GM12801 (cell line): Measurements from ENCODE around the gene CTBP2.

Experiments used
- TF ChIP-seq, protein P1 (sequence below): IDR thresholded peaks from one replicate; pipeline ENCODE4 v1.5.1; 2011; ENCODE audit warnings: control low read depth; ENCODE audit not compliant: insufficient read length; ENCODE audit errors: extremely low read depth

The CTBP2 gene

DNA sequence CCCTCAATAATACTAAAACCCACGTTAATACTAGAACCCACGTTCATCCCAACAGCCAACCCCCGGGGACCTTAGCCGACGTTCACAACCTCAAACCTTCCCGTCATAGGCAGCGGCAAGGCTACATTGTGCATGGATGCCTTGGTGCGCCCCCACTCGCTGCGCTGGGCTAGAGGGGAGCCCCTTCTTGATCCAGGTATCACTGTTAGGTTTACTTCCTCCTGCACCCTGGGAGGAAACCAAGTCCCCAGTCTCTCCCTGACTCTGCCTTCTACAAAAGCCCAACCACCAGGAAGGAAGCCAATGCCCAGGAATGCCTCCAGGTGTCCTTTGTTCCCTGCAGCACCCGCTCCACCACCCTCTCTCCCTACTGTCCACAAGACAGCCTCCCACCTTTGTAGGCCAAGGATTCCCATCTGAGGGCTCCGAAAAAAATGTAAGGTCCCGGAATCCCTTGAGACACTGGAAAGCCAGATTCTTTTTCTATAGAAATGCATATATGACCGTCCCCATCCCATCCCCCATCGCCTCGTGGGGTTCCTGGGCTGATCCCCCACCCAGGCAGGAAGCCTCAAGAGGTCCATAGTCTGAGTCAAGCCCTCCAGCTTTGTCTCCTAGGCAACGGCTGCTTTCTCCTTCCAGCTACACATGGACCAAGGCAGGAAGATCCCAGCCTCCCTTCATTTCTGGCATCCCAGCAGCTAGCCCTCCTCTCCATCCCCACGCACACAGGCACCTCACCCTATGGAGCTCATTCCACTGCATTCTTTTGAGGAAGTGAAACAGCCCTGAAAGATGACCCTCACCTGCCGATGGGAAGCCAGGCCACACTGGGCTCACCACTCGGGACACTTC is 25.2 kb downstream of the CTBP2 start:
- TF ChIP-seq, protein P1, sequence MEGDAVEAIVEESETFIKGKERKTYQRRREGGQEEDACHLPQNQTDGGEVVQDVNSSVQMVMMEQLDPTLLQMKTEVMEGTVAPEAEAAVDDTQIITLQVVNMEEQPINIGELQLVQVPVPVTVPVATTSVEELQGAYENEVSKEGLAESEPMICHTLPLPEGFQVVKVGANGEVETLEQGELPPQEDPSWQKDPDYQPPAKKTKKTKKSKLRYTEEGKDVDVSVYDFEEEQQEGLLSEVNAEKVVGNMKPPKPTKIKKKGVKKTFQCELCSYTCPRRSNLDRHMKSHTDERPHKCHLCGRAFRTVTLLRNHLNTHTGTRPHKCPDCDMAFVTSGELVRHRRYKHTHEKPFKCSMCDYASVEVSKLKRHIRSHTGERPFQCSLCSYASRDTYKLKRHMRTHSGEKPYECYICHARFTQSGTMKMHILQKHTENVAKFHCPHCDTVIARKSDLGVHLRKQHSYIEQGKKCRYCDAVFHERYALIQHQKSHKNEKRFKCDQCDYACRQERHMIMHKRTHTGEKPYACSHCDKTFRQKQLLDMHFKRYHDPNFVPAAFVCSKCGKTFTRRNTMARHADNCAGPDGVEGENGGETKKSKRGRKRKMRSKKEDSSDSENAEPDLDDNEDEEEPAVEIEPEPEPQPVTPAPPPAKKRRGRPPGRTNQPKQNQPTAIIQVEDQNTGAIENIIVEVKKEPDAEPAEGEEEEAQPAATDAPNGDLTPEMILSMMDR: no peak

DNA sequence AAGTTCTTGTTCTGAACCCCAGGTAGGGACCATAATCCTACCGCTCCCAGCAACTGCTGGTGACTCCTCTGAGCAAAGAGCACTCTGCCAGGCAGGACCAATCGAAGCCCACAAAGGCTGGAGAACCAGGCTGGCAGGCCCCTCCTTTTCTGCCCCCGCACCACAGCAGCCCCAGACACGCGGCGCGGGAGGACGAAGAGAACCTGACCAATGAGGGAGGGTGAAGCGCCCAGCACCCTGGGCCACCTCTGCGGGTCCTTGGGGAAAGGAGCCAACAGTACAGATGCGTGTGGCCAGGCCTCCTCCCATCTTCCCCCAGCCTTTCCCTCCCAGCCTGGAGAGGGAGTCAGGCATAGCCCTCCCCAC is 25.9 kb downstream of the CTBP2 start:
- TF ChIP-seq, protein P1: no peak

DNA sequence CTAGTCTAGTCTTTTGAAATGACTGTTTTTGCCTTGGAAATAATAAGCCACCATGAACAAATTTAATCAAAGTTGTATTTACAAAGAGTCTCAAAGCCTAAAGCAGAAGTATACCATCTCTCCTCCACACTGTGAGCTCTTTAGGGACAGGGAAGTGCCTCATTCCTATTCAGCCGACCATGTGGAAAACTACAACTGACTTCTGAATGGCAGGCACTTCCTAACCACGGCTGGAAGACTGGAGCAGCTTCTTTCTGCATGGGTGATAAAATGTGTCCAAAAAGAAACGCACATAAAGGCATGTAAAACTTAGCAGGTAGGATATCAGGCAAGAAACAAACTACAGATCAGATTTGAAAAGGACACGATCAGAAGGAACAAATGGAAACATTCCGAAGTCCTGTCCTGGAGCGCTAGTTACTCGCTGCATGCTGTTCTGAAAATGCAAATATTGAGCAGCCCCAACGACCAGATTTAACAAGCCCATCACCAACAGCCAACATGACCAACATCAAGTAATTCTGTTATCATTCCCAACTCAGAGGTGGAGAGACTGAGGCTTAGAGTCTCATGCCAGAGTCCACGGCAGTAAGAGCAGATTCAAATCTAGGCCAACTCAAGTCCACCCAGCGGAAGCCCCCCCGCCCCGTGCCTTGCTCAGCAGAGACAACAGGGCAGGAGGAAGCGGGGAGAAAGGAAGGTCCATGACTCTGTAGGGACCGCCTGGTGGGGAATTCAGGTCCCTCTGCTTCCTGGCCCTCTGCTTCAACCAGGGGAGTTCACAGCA is 26.5 kb downstream of the CTBP2 start:
- TF ChIP-seq, protein P1: no peak

DNA sequence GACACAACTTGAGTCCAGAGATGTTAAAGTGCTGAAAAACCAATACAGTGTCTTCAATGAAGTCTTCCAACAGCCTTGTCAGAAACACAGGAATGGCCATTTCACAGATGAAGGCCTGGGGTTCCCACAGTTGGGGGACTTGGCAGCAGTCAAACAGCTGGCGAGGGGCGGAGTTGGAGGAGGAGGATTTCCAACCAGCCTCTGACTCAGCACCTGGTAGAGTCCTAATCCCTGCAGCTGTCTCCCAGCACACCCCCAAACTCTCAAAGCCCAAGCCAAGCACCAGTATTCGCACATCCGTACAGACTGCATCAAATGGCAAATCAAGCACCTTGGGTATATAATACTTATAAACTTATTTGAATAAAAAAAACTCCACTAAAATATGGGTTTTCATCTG is 28.0 kb downstream of the CTBP2 start:
- TF ChIP-seq, protein P1: no peak

DNA sequence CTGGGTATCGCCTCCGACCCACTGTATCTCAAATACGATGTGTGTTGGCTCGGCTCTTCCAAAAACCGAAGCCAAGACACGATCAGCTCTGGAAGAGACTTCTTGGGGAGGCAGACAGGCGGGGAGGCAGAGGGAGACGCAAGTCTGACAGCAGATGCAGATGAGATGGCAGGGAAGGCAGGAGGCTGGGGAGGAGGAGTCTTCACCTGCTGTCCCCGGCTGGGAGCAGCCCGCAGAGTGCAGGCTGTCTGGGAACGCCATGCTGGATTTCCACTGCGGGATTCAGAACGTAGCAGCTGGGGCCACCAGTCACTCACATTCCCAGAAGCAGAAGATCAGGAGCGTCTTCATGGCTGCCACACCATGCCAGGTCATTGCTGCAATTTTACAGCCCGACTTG is 29.4 kb downstream of the CTBP2 start:
- TF ChIP-seq, protein P1: no peak

DNA sequence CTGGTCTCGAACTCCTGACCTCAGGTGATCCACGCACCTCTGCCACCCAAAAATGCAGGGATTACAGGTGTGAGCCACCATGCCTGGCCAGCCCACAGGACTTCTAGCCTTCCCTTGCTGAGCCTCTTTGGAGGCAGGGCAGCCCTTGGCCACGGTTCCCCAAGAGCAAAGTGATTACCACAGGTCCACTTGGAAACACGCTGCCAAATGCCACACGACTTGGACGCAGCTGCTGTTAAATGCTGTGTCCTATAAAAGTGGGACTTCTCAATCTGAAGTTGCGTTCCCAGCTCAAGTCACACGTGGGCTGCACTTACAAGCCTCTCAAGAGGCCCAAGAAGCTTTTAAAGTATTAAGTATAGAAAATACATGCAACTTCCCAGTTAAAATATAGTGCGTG is 30.1 kb downstream of the CTBP2 start:
- TF ChIP-seq, protein P1: no peak

DNA sequence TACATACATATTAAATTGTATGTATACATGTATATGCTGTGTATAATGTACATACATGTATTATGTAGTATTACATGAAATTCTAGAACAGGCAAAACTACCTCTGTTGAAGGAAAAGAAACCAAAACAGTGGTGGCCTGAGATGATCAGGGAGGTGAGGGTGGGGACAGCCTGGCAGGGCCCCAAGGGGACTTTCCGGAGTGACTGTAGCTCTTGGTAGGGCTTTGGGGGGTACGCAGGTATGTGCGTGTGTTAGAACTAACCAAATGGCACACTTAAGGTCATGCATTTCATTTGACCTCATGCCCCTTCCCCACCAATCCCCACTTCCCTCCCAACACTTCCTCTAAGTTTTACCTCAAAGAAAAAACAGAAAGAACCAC is 31.3 kb downstream of the CTBP2 start:
- TF ChIP-seq, protein P1: no peak
